Measurements from ENCODE around the gene RFX1. TPM values are rescaled to one million over a fixed set of nuclear protein-coding genes. Genes with fewer than 3 reads are reported as not detected.

Gene RFX1
- total and polyA plus RNA-seq, 9 of the 15 experiments (the other 6 are each of a cell fraction or from before 2014, with no cell fraction given), result 0.14 to 19.3 (median 1.2) TPM

DNA sequence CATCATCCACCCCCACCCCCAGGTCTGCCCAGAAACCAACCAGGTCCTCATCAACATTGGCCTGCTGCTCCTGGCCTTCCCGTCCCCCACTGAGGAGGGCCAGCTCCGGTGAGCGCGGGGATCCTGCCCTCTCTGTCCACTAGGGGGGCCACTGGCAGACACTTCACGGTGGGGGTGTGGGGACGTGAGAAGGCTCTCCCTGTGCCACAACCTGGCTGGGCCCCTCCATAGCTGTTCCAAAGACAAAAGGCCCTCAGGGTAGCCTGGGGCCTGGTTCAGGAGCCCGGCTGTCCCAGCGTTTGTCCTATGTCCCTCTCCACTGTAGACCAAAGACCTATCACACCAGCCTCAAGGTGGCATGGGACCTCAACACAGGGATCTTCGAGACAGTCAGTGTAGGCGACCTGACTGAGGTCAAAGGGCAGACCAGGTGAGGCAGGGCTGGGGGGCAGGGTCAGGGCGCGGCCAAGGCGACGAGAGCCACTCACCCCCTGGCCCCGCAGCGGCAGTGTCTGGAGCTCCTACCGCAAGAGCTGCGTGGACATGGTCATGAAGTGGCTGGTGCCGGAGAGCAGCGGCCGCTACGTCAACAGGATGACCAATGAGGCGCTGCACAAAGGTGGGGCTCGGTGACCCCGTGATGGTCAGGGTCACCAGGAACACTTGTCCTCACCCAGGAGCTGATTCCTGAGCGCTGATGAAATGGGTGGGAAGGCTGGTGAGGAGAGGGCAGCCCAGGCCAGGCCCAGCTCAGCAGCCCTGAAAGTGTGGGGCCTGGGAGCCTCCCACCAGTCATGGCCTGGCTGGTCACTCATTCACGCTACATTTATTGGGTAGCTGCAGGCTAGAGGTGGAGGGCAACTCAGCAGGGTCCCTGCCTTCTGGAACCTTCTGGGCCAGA is 45.9 kb downstream of the RFX1 start (continued):
- no peak for TF ChIP-seq MYBL2 (IDR thresholded peaks at IDR 0.05; ENCODE audit: low read depth)
- TF ChIP-seq MYBL2 (CRISPR knock-in tag; IDR thresholded peaks at IDR 0.05; ENCODE audit: borderline replicate concordance), result no peak
- TF ChIP-seq GABPB1 (CRISPR knock-in tag; IDR thresholded peaks at IDR 0.05), result no peak
- no peak for TF ChIP-seq SMARCC2 (IDR thresholded peaks at IDR 0.05; ENCODE audit: low read depth)
- TF ChIP-seq NR2C2 (CRISPR knock-in tag; IDR thresholded peaks at IDR 0.05), result no peak
- 0 out of 2 replicates have a peak, but pooled peaks have one; percentile 18 for TF ChIP-seq NR2C2 (tag; IDR thresholded peaks at IDR 0.05)
- TF ChIP-seq NFE2 (IDR thresholded peaks at IDR 0.05; ENCODE audit: low read depth), result no peak
- no peak for TF ChIP-seq CBX2 (IDR thresholded peaks at IDR 0.05; ENCODE audit: insufficient read depth, low read length, poor library complexity, severe bottlenecking)
- TF ChIP-seq RBM17 (IDR thresholded peaks at IDR 0.05; ENCODE audit: borderline replicate concordance, low read depth, low read length), result no peak
- TF ChIP-seq, protein P1, sequence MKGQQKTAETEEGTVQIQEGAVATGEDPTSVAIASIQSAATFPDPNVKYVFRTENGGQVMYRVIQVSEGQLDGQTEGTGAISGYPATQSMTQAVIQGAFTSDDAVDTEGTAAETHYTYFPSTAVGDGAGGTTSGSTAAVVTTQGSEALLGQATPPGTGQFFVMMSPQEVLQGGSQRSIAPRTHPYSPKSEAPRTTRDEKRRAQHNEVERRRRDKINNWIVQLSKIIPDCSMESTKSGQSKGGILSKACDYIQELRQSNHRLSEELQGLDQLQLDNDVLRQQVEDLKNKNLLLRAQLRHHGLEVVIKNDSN (CRISPR knock-in tag; IDR thresholded peaks at IDR 0.05), result no peak
- no peak for TF ChIP-seq NCOA1 (IDR thresholded peaks at IDR 0.05; ENCODE audit: low read depth)
- no peak for TF ChIP-seq FUS (optimal IDR thresholded peaks at IDR 0.05; ENCODE audit: low read depth, low read length)
- no peak for TF ChIP-seq SPI1 (IDR thresholded peaks at IDR 0.05; ENCODE audit: borderline replicate concordance, low read depth, low read length)
- peak; percentile 56 for TF ChIP-seq RBFOX2 (IDR thresholded peaks at IDR 0.05; ENCODE audit: low read depth, low read length)
- no peak for TF ChIP-seq ZNF212 (CRISPR knock-in tag; IDR thresholded peaks at IDR 0.05)
- TF ChIP-seq POLR2A (conservative IDR thresholded peaks at IDR 0.05), result peak; percentile 50
- no peak for TF ChIP-seq XRCC4 (IDR thresholded peaks at IDR 0.05; ENCODE audit: extremely low read depth, insufficient read depth, insufficient read length)
- TF ChIP-seq, protein P2, sequence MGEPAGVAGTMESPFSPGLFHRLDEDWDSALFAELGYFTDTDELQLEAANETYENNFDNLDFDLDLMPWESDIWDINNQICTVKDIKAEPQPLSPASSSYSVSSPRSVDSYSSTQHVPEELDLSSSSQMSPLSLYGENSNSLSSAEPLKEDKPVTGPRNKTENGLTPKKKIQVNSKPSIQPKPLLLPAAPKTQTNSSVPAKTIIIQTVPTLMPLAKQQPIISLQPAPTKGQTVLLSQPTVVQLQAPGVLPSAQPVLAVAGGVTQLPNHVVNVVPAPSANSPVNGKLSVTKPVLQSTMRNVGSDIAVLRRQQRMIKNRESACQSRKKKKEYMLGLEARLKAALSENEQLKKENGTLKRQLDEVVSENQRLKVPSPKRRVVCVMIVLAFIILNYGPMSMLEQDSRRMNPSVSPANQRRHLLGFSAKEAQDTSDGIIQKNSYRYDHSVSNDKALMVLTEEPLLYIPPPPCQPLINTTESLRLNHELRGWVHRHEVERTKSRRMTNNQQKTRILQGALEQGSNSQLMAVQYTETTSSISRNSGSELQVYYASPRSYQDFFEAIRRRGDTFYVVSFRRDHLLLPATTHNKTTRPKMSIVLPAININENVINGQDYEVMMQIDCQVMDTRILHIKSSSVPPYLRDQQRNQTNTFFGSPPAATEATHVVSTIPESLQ (CRISPR knock-in tag; IDR thresholded peaks at IDR 0.05), result no peak
- TF ChIP-seq RBBP5 (IDR thresholded peaks at IDR 0.05; ENCODE audit: borderline replicate concordance, insufficient read depth, low read length, poor library complexity, severe bottlenecking), result no peak
- TF ChIP-seq MCM7 (IDR thresholded peaks at IDR 0.05), result no peak
- peak; percentile 32; the same call in 1 of the 2 replicates for TF ChIP-seq NR2C1 (IDR thresholded peaks at IDR 0.05)
- TF ChIP-seq NR2C1 (tag; IDR thresholded peaks at IDR 0.05), result peak; percentile 52; the same call in 1 of the 2 replicates
- no peak for TF ChIP-seq ILK (tag; IDR thresholded peaks at IDR 0.05; ENCODE audit: borderline replicate concordance, low read depth)
- no peak for TF ChIP-seq KHSRP (IDR thresholded peaks at IDR 0.05)
- TF ChIP-seq, protein P3, sequence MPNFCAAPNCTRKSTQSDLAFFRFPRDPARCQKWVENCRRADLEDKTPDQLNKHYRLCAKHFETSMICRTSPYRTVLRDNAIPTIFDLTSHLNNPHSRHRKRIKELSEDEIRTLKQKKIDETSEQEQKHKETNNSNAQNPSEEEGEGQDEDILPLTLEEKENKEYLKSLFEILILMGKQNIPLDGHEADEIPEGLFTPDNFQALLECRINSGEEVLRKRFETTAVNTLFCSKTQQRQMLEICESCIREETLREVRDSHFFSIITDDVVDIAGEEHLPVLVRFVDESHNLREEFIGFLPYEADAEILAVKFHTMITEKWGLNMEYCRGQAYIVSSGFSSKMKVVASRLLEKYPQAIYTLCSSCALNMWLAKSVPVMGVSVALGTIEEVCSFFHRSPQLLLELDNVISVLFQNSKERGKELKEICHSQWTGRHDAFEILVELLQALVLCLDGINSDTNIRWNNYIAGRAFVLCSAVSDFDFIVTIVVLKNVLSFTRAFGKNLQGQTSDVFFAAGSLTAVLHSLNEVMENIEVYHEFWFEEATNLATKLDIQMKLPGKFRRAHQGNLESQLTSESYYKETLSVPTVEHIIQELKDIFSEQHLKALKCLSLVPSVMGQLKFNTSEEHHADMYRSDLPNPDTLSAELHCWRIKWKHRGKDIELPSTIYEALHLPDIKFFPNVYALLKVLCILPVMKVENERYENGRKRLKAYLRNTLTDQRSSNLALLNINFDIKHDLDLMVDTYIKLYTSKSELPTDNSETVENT (CRISPR knock-in tag; IDR thresholded peaks at IDR 0.05), result no peak
- TF ChIP-seq FOXP1 (CRISPR knock-in tag; IDR thresholded peaks at IDR 0.05), result no peak
